Measurements from ENCODE around the gene NARF.
"Not testable (repeated sequence)": the region's sequence is repeated elsewhere in the genome, so short reads cannot be mapped to it uniquely, and the experiment has no call there.

DNA sequence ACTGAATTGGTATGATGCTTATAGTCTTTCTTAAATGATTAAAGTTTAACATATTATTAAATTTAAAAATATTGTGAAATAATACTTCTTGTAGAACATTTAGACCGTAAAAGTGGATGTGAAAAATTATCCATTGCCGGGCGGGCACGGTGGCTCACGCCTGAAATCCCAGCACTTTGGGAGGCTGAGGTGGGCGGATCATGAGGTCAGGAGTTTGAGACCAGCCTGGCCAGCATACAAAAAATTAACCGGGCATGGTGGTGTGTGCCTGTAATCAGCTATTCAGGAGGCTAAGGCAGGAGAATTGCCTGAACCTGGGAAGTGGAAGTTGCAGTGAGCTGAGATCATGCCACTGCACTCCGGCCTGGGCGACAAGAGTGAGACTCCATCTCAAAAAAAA is 78.7 kb downstream of the NARF start:
- TF ChIP-seq, protein P1, sequence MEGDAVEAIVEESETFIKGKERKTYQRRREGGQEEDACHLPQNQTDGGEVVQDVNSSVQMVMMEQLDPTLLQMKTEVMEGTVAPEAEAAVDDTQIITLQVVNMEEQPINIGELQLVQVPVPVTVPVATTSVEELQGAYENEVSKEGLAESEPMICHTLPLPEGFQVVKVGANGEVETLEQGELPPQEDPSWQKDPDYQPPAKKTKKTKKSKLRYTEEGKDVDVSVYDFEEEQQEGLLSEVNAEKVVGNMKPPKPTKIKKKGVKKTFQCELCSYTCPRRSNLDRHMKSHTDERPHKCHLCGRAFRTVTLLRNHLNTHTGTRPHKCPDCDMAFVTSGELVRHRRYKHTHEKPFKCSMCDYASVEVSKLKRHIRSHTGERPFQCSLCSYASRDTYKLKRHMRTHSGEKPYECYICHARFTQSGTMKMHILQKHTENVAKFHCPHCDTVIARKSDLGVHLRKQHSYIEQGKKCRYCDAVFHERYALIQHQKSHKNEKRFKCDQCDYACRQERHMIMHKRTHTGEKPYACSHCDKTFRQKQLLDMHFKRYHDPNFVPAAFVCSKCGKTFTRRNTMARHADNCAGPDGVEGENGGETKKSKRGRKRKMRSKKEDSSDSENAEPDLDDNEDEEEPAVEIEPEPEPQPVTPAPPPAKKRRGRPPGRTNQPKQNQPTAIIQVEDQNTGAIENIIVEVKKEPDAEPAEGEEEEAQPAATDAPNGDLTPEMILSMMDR (IDR thresholded peaks at IDR 0.05; ENCODE audit: insufficient read depth, low read length, poor library complexity, severe bottlenecking) = not testable (repeated sequence)
- not testable (repeated sequence) for TF ChIP-seq EZH2phosphoT487 (conservative IDR thresholded peaks at IDR 0.05; ENCODE audit: low read length)

All from SU-DHL-6 (cell line).